Cardiac fibroblast (primary cell): ENCODE measurements around the gene OR12D1.
"Not testable (repeated sequence)": the region's sequence is repeated elsewhere in the genome, so short reads cannot be mapped to it uniquely, and the experiment has no call there.

Source experiments
- DNase-seq, 2 donors: peaks; one replicate each; pipeline versions ENCODE4 v3.0.0 to v3.0.0-alpha.2; 2010; ENCODE audit warnings: low read depth in 2 of 2
- H3K4me3 ChIP-seq, 2 donors: replicated peaks in 1 of 2; 1 replicate in 1 of 2; 2 replicates in 1 of 2; pipeline ENCODE4 v1.5.1; 2011; ENCODE audit warnings: low read depth in 2 of 2, low read length in 2 of 2, mild to moderate bottlenecking in 2 of 2, moderate library complexity in 1 of 2
- TF ChIP-seq, protein P1 (sequence below): IDR thresholded peaks from one replicate; pipeline ENCODE4 v1.5.1; 2011; ENCODE audit warnings: low read depth, mild to moderate bottlenecking, low read length, inconsistent platforms

The OR12D1 gene

DNA sequence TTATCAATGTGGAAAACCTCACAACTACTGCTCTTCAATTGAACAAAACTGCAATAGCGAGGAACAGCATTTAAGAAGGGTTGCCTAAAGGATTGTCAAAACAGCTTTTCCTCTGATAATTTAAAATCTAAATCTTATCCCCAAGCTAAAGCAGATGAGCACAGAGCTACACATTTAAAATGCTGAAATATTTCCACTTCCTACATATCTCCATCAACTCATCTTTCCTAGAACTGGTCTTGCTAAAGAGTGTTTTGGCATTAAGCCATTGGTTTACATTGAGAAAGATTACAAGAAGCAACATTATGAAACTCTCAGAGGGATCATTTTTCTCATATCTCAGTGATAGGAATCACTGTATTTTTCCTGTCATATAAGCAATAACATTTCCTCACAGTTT lies 28.0 kb downstream of the OR12D1 start:
- no peak for DNase-seq
- no peak overlapping the region for H3K4me3 ChIP-seq
- TF ChIP-seq, protein P1, sequence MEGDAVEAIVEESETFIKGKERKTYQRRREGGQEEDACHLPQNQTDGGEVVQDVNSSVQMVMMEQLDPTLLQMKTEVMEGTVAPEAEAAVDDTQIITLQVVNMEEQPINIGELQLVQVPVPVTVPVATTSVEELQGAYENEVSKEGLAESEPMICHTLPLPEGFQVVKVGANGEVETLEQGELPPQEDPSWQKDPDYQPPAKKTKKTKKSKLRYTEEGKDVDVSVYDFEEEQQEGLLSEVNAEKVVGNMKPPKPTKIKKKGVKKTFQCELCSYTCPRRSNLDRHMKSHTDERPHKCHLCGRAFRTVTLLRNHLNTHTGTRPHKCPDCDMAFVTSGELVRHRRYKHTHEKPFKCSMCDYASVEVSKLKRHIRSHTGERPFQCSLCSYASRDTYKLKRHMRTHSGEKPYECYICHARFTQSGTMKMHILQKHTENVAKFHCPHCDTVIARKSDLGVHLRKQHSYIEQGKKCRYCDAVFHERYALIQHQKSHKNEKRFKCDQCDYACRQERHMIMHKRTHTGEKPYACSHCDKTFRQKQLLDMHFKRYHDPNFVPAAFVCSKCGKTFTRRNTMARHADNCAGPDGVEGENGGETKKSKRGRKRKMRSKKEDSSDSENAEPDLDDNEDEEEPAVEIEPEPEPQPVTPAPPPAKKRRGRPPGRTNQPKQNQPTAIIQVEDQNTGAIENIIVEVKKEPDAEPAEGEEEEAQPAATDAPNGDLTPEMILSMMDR: no peak

- not testable (repeated sequence) for H3K4me3 ChIP-seq, DNase-seq
Measured at GRCh38 chr6:29444031-29444430, 29.3 kb downstream of the OR12D1 start.

DNA sequence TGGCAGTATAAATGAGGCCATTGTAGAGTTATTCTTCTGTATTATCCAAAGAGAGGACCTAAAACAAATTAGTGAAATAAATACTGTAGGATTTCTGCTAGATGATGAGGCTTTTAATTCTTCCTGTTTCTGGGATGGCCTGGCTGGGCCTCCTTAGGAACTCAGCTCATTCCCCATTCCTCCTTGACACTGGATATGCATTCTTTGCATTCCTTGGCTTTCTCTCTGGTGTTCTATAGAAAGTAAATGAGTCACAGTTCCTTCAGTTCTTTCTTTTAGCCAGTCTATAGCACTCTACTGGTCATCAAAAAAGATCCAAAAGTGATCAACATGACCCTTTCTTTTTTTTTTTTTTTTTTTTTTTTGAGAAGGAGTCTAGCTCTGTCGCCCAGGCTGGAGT lies 32.9 kb downstream of the OR12D1 start:
- peak in 1 of 2 donors; percentile 21 for DNase-seq
- TF ChIP-seq, protein P1: no peak
- H3K4me3 ChIP-seq: no peak overlapping the region

DNA sequence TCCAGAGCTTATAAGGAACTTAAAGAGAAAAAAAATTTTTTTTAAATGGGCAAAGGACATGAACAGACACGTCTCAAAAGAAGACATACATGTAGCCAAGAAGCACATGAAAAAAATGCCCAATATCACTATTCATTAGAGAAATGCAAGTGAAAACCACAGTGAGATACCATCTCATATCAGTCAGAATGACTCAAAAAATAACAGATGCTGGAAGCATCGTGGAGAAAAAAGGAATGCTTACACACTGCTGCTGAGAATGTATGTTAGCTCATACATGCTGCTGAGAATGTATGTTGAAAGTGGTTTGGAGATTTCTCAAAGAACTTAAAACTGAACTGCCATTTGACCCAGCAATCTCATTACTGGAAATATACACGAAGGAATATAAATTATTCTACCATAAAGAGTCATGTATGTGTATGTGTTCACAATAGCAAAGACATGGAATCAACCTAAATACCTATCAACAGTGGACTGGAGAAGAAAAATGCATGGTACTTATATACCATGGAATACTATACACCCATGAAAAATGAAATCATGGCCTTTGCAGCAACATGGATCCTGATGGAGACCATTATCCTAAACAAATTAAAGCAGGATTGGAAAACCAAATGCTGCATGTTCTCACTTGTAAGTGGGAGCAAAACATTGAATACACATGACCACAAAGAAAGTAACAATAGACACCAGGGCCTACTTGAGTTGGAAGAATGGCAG lies 36.9 kb downstream of the OR12D1 start:
- DNase-seq: peak in 1 of 2 donors; percentile 46
- no peak overlapping the region for H3K4me3 ChIP-seq
- TF ChIP-seq, protein P1: no peak

DNA sequence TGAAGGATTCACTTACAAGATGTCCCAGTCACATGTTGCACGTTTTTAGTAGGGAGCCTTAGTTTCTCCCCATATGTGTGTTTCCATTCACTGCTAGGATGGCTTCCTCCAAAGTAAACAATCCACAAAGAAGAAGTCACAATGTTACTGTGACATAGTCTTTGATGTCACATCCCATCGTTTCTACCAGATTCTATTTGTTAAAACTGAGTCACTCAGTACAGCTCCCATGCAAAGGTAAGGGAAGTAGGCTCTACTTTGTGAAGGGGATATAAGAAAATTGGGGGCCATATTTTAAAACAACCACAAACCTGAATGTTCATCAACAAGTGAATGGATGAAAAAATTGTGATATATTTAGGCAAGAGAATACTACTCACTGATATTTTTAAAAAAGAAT lies 42.2 kb downstream of the OR12D1 start, which contains the start of the genes OR11A1 and OR2H1:
Gene OR11A1, minus strand, starts transcription at position 101 of the 400 bp plus-strand sequence. CDS start 29,430 bp downstream, outside the sequence.
Gene OR2H1, plus strand, starts transcription at position 185 of the 400 bp plus-strand sequence. CDS start 4,615 bp downstream, outside the sequence.
- TF ChIP-seq, protein P1: no peak

GRCh38 chr6:29461021-29461814 lies 46.5 kb downstream of the OR12D1 start:
- TF ChIP-seq, protein P1: no peak
- no peak for DNase-seq
- H3K4me3 ChIP-seq: no peak overlapping the region

More for the DNA sequence above, 42.2 kb downstream of the OR12D1 start, which contains the start of the genes OR11A1 and OR2H1:
- H3K4me3 ChIP-seq: no peak within 1 kb of the TSS
- no peak for DNase-seq

DNA sequence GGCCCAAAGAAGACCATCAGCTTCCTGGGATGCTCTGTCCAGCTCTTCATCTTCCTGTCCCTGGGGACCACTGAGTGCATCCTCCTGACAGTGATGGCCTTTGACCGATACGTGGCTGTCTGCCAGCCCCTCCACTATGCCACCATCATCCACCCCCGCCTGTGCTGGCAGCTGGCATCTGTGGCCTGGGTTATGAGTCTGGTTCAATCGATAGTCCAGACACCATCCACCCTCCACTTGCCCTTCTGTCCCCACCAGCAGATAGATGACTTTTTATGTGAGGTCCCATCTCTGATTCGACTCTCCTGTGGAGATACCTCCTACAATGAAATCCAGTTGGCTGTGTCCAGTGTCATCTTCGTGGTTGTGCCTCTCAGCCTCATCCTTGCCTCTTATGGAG lies 47.3 kb downstream of the OR12D1 start:
- TF ChIP-seq, protein P1: no peak
- DNase-seq: no peak
- H3K4me3 ChIP-seq: no peak overlapping the region
